ENCODE results near the gene KCNQ1. TPM values are rescaled to one million over a fixed set of nuclear protein-coding genes. Genes with fewer than 3 reads are reported as not detected.

KCNQ1 gene
- total and polyA plus RNA-seq, 8 donors, result 14.0 to 61.1 (median 46.7) TPM

DNA sequence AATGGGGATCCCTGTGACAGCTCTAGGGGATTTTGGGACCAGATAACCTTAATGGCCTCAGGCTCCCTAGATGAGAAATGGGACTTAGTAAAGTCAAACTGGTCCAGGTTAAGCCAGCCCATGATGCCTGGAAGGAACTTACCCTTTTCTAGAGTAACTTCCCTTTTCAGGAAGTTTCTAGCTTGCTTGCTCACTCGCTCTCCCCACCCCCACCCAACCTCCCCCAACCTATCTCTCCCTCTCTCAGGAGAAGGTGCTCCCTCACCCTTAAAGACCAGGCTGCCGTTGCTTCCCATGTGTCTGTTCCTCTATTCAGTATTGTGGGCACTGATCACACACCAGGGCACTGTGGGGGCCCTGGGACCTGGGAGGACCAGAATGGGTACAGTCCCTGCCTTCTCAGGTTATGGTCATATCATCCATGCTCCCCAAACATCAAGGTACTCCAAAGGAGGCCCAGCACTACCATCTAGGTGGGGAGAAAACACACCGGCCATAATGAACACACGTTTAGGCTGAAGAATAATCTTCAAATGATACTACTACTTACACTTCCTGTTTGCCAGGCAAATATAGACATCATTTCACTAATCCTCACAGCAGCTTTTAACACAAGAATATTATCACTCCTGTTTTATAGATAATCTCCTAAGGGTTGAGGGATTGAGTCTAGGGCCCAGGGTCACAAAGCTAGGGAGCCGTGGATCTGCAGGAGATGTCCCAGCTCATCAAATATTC, 236.8 kb downstream of the KCNQ1 start:
- TF ChIP-seq, protein P1, sequence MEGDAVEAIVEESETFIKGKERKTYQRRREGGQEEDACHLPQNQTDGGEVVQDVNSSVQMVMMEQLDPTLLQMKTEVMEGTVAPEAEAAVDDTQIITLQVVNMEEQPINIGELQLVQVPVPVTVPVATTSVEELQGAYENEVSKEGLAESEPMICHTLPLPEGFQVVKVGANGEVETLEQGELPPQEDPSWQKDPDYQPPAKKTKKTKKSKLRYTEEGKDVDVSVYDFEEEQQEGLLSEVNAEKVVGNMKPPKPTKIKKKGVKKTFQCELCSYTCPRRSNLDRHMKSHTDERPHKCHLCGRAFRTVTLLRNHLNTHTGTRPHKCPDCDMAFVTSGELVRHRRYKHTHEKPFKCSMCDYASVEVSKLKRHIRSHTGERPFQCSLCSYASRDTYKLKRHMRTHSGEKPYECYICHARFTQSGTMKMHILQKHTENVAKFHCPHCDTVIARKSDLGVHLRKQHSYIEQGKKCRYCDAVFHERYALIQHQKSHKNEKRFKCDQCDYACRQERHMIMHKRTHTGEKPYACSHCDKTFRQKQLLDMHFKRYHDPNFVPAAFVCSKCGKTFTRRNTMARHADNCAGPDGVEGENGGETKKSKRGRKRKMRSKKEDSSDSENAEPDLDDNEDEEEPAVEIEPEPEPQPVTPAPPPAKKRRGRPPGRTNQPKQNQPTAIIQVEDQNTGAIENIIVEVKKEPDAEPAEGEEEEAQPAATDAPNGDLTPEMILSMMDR (IDR thresholded peaks at IDR 0.05), result no peak
- Histone ChIP-seq H3K36me3 (no peaks in the 10 kb centered on the region), H3K4me1 (peaks cover 0 to 7% (median 0%) of the 10 kb centered on the region in 3 donors), H3K27ac (no peak overlapping the region), H3K27me3 (no peaks in the 10 kb centered on the region), H3K4me3 (no peak overlapping the region), H3K9me3 (no peaks in the 10 kb centered on the region)
- intact Hi-C loops (cut with DNase I), result no loop called here
- ATAC-seq (no peak), FAIRE-seq (no peak), DNase-seq (peak in 2 of 6 donors; percentile 2 to 23)
- 78 to 81% methylated on average over 5 of the region's 5 CpGs for WGBS, 2 donors

DNA sequence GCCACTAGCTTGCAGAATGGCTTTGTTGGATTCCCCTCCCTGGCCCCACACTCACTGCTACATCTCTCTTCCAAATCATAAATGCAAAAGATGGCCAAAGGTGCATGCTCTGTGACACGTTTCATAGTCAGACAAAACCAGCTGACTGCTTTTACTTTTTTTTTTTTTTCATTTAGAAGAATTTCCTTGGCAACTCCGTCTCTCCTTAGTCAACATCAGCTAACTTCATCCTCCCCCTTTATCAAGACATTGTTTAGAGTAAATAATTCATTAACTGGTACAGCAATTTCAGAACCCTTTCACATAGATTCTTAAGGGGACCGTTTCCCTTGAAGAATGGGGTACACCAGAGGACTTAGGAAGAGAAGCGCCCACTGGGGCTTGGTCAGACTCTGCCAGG, 239.0 kb downstream of the KCNQ1 start:
- H3K4me3 ChIP-seq, result no peak overlapping the region
- H3K36me3 ChIP-seq, result no peaks in the 10 kb centered on the region
- no peak for DNase-seq
- WGBS, 2 donors, result 72 to 74% methylated on average over 4 of the region's 4 CpGs
- H3K27me3 ChIP-seq, result no peaks in the 10 kb centered on the region
- TF ChIP-seq, protein P1 (IDR thresholded peaks at IDR 0.05), result no peak
- no peaks in the 10 kb centered on the region for H3K9me3 ChIP-seq
- ATAC-seq, result no peak
- intact Hi-C loops (cut with DNase I), result no loop called here
- H3K27ac ChIP-seq, result no peak overlapping the region
- no peak for FAIRE-seq
- no peaks in the 10 kb centered on the region for H3K4me1 ChIP-seq

DNA sequence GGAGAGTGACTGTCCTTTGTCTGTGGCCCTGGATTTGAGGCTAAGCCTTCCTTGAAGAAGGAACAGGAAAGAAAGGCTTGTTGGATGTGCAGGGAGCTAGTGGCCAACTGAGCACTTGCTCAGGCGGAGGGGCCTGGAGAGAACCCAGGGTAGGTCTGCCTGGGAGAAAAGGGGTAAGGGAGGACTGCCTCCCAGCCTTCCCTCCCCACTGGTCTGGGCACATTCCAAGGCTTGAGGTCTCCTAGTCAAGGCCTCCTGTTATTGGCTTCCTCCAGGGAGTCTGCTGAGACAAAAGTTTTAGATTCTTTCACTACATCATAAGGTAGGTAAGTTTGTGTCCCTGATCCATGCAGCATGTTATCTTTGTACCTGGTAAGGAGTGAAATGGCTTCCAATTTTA, 239.8 kb downstream of the KCNQ1 start:
- 83 to 100% methylated on average over 1 of the region's 1 CpG for WGBS, 2 donors
- no peak overlapping the region for H3K4me3 ChIP-seq
- no peak overlapping the region for H3K27ac ChIP-seq
- intact Hi-C loops (cut with DNase I), result no loop called here
- no peaks in the 10 kb centered on the region for H3K4me1 ChIP-seq
- no peaks in the 10 kb centered on the region for H3K9me3 ChIP-seq
- ATAC-seq (no peak), DNase-seq (peak in 1 of 6 donors; percentile 18), FAIRE-seq (no peak)
- no peaks in the 10 kb centered on the region for H3K36me3 ChIP-seq
- TF ChIP-seq, protein P1 (IDR thresholded peaks at IDR 0.05), result no peak
- H3K27me3 ChIP-seq, result no peaks in the 10 kb centered on the region

DNA sequence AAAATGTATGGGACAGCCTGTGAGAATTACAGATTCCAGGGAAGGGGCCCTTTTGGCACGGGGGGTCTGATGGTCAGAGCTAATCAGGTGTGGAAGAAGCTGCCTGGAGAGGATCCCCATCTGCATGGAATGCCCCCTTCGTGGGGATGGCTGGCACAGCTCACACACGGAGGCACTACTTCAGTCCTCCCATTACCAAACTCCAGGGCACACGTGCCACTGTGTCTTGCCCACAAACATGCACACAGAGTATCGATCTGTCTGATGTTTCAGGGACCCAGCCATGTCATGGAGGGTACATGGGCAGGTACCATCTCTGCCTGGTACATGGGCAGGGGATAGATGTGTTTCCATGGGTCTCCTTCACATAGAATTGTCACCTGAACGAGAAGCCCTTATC, 240.2 kb downstream of the KCNQ1 start:
- no peaks in the 10 kb centered on the region for H3K4me1 ChIP-seq
- no peak overlapping the region for H3K4me3 ChIP-seq
- 80 to 90% methylated on average over 6 of the region's 6 CpGs for WGBS, 2 donors
- ATAC-seq, result no peak
- intact Hi-C loops (cut with DNase I), result no loop called here
- peak in 2 of 6 donors; percentile 18 to 37 for DNase-seq
- no peaks in the 10 kb centered on the region for H3K27me3 ChIP-seq
- H3K9me3 ChIP-seq, result no peaks in the 10 kb centered on the region
- FAIRE-seq, result no peak
- TF ChIP-seq, protein P1 (IDR thresholded peaks at IDR 0.05), result no peak
- H3K27ac ChIP-seq, result no peak overlapping the region
- H3K36me3 ChIP-seq, result no peaks in the 10 kb centered on the region
